HG03432 (cell line): ENCODE data around the gene GJB4.
"Not testable (repeated sequence)": the region's sequence is repeated elsewhere in the genome, so short reads cannot be mapped to it uniquely, and the experiment has no call there.

ENCODE experiments used
- ATAC-seq: cut with Tn5 transposase; IDR thresholded peaks from one replicate; pipeline ENCODE4 v1.9.1; 2021; ENCODE audit warnings: mild to moderate bottlenecking, moderate library complexity; ENCODE audit not compliant: unreplicated experiment

GJB4 gene

DNA sequence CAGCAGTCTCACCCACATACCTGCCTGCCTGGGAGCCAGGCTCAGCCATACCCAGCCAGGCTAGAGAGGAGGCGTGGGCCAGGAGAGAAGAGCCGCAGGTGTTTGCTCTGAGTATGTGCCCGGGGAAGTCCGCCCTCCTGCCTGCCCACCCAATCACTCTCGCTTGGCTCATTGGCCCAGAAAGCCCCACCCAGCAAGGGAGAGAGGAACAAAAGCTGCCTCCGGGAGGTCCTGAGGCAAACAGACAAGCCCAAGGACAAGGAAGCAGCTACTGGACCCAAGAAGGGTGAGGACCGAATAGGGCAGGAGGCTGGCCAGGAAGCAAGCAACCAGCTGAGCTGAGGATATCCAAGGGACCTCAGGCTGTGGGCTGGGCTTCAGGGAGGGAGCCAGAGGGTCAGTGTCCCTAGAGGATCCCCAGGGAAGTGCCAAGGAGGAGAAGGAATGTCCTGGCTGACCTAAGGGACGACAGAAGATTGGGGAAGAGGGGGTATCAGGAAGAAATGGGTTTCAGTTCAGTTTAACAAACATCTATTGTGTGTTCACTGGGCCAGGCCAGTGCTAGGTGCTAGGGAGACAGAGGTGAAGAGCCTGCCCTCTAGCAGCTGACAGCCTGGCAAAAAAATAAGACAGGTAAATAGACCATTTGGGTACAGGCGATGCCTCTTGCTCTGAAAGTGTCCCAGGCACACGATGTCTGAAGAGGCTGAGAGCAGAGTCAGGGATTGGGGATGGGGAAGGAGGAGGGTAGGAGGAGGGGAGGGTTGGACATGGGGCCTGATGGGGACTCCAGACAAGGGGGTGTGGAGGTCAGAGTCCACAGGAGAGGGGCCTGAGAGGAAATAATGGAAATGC, at the start of gene GJB4:
GJB4 (plus strand) TSS at position 238 of the 855 bp plus-strand sequence. CDS start 1,515 bp downstream, outside the sequence.
- no peak for ATAC-seq

DNA sequence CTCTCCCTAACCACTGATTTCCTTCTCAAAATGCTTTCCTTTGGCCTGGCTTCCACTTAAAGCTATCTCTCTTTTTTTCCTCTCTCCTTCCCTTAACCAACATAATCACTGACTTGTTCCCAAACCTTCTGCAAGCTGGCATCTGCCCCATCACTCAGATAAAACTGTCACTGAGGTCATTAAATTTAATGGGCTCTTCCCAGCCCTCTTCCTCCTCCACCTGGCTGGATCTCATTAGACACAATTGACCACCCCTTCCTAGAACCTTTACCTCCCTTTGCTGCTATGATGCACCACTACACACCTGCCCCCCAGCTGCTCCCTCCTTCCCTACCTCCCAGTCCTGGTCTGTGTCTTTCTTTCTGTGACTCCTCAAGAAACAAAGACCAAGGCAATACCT, 48.7 kb upstream of the GJB4 start:
- no peak for ATAC-seq

DNA sequence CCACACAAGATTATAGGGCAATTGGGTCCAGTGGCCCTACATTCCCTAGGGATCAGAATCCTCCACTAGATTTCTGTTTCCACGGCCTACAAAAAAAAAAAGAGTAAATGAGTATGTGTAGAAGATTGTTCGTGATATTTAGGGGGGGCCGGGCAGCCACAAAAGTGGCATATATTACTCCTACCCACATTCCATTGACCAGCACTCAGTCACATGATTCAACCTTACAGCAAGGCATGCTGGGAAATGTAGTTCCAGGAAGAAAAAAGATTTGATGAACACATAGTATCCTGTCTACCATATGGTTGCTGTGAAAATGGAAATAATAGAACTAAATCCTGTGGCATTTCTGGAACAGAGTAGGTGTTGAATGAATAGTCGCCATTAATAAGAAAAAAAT, 48.1 kb upstream of the GJB4 start:
- no peak for ATAC-seq

- no peak for ATAC-seq
These were observed 47.4 kb upstream of the GJB4 start for GRCh38 chr1:34712007-34712688.

DNA sequence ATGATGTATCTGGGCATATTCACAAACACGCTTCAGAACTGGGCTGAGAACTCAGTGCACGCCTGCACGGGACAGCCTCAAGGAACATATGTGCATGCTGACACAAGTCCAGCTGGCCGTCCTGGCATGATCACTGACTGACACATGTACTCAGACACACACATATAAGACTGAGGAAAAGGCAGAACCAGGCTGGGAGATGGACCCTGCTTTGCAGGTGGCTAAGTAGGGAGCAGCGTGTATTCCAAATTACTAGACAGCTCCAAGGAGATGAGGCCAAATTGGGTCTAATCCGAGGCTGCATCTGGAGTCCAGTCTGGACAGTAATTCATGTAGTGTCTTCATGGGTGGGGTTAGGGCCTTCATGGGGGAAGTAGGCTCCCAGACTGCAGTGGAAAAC, 46.1 kb upstream of the GJB4 start:
- ATAC-seq, result no peak

DNA sequence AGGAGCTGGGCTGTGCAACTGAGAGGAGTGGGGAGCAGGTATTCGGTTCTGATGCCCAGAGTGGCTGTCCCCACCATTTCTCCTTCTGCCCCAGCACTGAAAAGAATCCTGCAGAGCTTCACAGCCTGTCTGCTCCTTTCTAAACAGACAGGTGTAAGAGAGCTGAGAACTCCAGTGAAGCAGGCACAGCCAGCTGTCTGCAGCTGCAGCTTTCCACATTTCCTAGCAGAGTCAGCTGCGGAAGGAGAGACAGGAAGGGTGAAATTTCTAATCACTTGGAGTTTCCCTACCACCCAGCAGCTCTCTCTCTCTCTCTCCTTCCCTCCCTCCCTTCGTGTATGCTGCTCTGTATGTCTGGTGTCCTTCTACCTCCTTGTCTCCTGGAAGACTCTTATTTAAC, 45.2 kb upstream of the GJB4 start:
- ATAC-seq, result no peak

DNA sequence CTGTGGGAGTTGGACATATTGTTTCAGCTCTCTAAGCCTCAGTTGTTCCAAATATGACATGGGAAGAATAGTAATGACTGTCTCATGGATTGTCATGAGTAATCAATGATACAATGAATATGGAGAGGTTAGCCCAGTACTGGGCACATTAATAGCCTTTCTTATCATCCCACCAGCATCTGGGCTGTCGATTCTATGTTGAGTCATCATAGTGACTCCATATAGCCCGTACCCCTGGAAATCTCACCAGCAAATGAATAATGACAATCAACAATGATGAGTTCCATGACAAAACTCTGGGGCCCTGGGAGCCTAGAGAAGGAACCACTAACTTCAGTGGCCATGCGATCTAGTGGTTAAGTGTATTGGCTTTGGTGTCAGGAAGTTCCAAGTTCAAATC, 44.4 kb upstream of the GJB4 start:
- no peak for ATAC-seq

GRCh38 chr1:34721241-34721640, 38.3 kb upstream of the GJB4 start:
- ATAC-seq, result no peak

GRCh38 chr1:34721646-34722355, 37.7 kb upstream of the GJB4 start:
- no peak for ATAC-seq

DNA sequence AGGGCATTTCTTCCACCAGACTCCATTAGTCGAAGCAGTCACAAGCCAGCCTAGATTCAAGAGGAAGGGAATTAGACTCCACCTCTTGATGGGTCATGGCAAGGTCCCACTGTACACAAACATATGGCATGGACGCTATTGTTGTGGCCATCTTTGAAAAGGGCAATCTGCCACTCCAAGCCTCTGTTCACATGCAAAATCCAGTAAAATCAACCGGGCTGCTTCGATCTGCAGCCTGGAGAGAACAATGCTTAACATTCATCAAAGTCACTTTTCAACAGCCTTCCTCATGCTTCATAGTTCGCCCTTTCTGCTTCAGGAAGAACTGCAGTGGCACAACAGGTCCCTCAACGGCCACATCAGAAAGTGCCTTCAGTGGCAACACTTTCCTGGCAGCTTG, 32.7 kb upstream of the GJB4 start:
- ATAC-seq, result no peak

DNA sequence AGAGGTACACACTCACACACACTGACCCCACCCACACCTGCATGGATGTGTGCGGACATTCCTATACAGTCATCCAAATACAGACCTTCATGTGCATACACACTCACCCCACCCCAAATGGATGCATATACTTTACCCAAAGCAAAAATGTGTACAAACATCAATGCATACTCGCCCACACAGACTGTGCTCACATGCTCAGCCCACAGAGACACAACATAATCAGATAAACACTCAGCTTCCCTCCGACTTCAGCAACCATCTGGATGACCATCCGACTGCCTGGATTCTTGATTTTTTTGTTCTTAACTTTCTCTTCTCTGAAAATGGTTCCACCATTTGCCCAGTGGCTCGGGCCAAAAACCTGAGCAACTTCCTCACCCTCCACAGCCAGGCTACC, 29.1 kb upstream of the GJB4 start:
- no peak for ATAC-seq

DNA sequence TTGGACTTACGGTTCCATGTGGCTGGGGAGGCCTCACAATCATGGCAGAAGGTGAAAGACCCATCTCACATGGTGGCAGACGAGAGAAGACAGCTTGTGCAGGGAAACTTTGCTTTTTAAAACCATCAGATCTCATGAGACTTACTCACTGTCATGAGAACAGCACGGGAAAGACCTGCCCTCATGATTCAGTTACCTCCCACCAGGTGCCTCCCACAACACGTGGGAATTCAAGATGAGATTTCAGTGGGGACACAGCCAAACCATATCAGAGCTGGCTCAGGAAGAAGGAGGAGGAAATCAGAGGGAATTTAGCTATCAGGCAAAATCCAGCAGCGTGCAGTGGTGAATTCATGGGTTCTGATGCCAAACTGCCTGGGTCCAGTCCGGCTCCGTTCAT, 26.7 kb upstream of the GJB4 start:
- ATAC-seq, result not testable (repeated sequence)

DNA sequence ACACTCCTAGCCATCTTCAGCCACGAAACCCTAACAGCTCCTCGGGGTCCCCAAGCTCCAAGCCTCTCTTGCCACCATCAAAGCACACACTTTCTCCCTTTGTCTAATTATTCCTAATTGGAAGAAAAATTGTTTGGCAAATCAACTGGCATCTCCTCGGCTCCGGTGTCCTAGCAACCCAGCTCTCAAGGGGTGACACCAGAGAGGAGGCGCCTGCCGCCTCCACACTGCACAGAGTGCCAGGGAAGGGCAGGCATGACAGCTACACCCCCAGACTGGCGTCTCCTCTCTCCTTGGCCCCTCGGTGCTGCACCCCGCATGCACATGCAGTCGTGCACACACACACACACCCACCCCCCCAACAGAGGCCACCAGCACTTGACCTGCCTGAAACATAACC, 22.8 kb upstream of the GJB4 start:
- ATAC-seq, result no peak

GRCh38 chr1:34737236-34737635, 22.3 kb upstream of the GJB4 start:
- ATAC-seq, result not testable (repeated sequence)

GRCh38 chr1:34739613-34740012, 19.9 kb upstream of the GJB4 start:
- no peak for ATAC-seq

- no peak for ATAC-seq
These were observed 19.2 kb upstream of the GJB4 start for GRCh38 chr1:34740161-34740868.

GRCh38 chr1:34742667-34743270, 16.8 kb upstream of the GJB4 start:
- peak; percentile 64 for ATAC-seq

DNA sequence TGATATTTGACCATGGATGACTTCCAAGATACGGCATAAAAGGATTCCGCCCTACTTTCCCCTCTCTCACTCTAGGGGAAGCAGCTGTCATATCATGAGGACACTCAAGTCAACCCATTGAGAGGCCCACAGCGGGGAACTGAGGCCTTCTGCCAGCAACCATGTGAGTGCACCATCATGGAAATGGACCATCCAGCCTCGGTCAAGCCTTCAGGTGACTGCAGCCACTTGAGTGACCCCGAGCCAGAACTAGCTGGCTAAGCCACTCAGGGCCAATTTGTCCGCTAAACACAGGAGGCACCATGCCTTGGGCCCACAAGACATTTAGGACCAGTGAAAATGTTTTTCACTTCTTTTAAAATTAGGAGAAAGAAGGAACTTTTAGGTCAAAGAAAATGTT, 15.8 kb upstream of the GJB4 start:
- no peak for ATAC-seq

GRCh38 chr1:34744851-34745250, 14.7 kb upstream of the GJB4 start:
- no peak for ATAC-seq

DNA sequence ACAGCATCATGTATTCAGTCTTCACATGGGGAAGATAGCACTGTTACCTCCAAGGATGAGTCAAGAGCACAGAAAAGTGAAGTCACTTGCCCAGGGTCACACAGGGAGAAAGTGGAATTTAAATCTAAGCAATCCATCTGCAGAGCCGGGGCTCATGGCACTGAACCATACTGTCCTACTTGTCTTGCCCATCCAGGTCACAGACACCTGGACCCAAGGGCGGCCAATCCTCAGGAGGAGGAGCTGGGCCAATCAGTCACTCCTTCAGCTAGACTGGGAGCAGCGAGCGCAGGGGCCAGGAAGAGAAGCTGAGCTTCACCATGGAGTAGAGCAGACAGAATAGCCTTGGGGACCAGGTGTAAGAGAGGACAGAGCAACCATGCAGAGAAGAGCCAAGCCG, 13.9 kb upstream of the GJB4 start:
- ATAC-seq, result no peak

DNA sequence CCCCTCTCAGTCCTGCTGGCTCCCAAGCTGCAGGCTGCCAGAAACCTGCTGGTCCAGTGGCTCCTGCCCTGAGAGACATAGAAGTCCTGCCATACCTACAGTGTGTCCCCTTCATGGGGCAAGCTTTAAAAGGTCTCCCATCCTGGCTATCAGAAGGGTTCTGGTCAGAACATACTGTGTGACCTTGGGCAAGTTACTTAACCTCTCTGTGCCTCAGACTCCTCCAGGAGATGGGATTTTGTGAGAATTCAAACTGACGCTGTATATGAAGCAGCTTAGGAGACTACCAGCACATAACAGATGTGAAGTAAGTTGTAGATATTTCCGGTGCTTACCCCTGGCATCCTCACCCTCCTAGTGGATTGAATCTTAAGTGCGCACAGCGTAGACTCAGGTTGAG, 13.4 kb upstream of the GJB4 start:
- ATAC-seq, result no peak
